IMR-90 (cell line): ENCODE data around the gene KIF22. TPM values are rescaled to one million over a fixed set of nuclear protein-coding genes. Genes with fewer than 3 reads are reported as not detected.

Experiments used
- ATAC-seq: fragments of 200-7000 bp; cut with Tn5 transposase; 2 replicates; pipeline ENCODE4 v1.9.1; 2020; ENCODE audit warnings: low read depth, mild to moderate bottlenecking, moderate library complexity
- BruUV-seq: library from RNA; stranded (reverse); fragments of 400-500 nt; replicated peaks from 2 replicates; lab custom pipeline; 2021; lab: Mats Ljungman, UMichigan
- CTCF ChIA-PET: fragments of 300-600 bp; formaldehyde crosslinking; extraction: SDS; loops from one replicate; lab custom pipeline; 2021; ENCODE audit warnings: antibody characterized with exemption; lab: Yijun Ruan, JAX
- POLR2A ChIA-PET: fragments of 300-600 bp; sonication (Branson Sonifier 250); formaldehyde crosslinking; loops from one replicate; lab custom pipeline; 2022; ENCODE audit warnings: antibody characterized with exemption; ENCODE audit not compliant: unreplicated experiment; lab: Charles Lee
- DNase-seq: peaks from one replicate; pipeline ENCODE4 v3.0.0; 2013
- H2AFZ ChIP-seq: replicated peaks from 2 replicates; pipeline ENCODE3; 2013; ENCODE audit warnings: low read length, mild to moderate bottlenecking; ENCODE audit not compliant: poor library complexity
- H2AK5ac ChIP-seq: 2 replicates; pipeline ENCODE4 v1.6.1; 2013; ENCODE audit warnings: low read depth, low read length, inconsistent platforms
- H2AK9ac ChIP-seq: replicated peaks from 2 replicates; pipeline ENCODE3; 2013; ENCODE audit warnings: mild to moderate bottlenecking, low read depth, low read length, moderate library complexity; ENCODE audit not compliant: poor library complexity
- H2BK120ac ChIP-seq: 2 replicates; pipeline ENCODE4 v1.6.1; 2013; ENCODE audit warnings: low read depth, low read length, inconsistent platforms
- H2BK15ac ChIP-seq: 3 replicates; pipeline ENCODE4 v1.6.1; 2013; ENCODE audit warnings: low read depth, low read length, inconsistent platforms
- H2BK20ac ChIP-seq: 2 replicates; pipeline ENCODE4 v1.6.1; 2013; ENCODE audit warnings: low read depth, mild to moderate bottlenecking, inconsistent platforms, low read length, moderate library complexity
- H2BK5ac ChIP-seq: 2 replicates; pipeline ENCODE4 v1.6.1; 2013; ENCODE audit warnings: mild to moderate bottlenecking, low read depth, low read length, inconsistent platforms; ENCODE audit not compliant: poor library complexity, severe bottlenecking
- H3K14ac ChIP-seq: replicated peaks from 2 replicates; pipeline ENCODE4 v1.6.1; 2013; ENCODE audit warnings: low read depth, low read length, inconsistent platforms
- H3K18ac ChIP-seq: 2 replicates; pipeline ENCODE4 v1.6.1; 2013; ENCODE audit warnings: low read depth, low read length, control low read depth
- H3K23ac ChIP-seq: 2 replicates; pipeline ENCODE4 v1.6.1; 2013; ENCODE audit warnings: low read depth, low read length, inconsistent platforms
- H3K27ac ChIP-seq: 2 replicates; pipeline ENCODE4 v1.5.1; 2013; ENCODE audit warnings: mild to moderate bottlenecking, control low read depth, low read length; ENCODE audit not compliant: insufficient read depth
- H3K27me3 ChIP-seq: 2 replicates; pipeline ENCODE4 v1.6.1; 2013; ENCODE audit warnings: low read length; ENCODE audit not compliant: control insufficient read depth, insufficient read depth
- H3K36me3 ChIP-seq: 2 replicates; pipeline ENCODE4 v1.6.1; 2013; ENCODE audit warnings: low read length, mixed read lengths; ENCODE audit not compliant: control insufficient read depth, insufficient read depth
- H3K4ac ChIP-seq: 2 replicates; pipeline ENCODE4 v1.6.1; 2013; ENCODE audit warnings: low read depth, low read length, inconsistent platforms
- H3K4me1 ChIP-seq: 2 replicates; pipeline ENCODE4 v1.6.1; 2013; ENCODE audit warnings: low read length, mixed read lengths; ENCODE audit not compliant: control insufficient read depth, insufficient read depth
- H3K4me2 ChIP-seq: 2 replicates; pipeline ENCODE4 v1.6.1; 2013; ENCODE audit warnings: low read depth, mild to moderate bottlenecking, control low read depth, low read length, moderate library complexity
- H3K4me3 ChIP-seq: 2 replicates; pipeline ENCODE4 v1.5.1; 2013; ENCODE audit warnings: low read depth, mild to moderate bottlenecking, control low read depth, low read length, moderate library complexity; ENCODE audit not compliant: insufficient read depth
- H3K56ac ChIP-seq: 2 replicates; pipeline ENCODE4 v1.6.1; 2013; ENCODE audit warnings: low read length, inconsistent platforms; ENCODE audit not compliant: insufficient read depth; ENCODE audit errors: extremely low read depth
- H3K79me1 ChIP-seq, 2 experiments: 2 replicates each; pipeline ENCODE4 v1.6.1; 2013; ENCODE audit warnings: low read length in 2 of 2, inconsistent platforms in 1 of 2, low read depth in 1 of 2
- H3K9ac ChIP-seq: 2 replicates; pipeline ENCODE4 v1.6.1; 2013; ENCODE audit warnings: low read depth, low read length, control low read depth
- H3K9me1 ChIP-seq: 2 replicates; pipeline ENCODE4 v1.6.1; 2013; ENCODE audit warnings: low read length, inconsistent platforms; ENCODE audit not compliant: insufficient read depth
- H3K9me3 ChIP-seq: 2 replicates; pipeline ENCODE4 v1.6.1; 2013; ENCODE audit warnings: low read length; ENCODE audit not compliant: control insufficient read depth, insufficient read depth
- H4K20me1 ChIP-seq: 2 replicates; pipeline ENCODE4 v1.6.1; 2013; ENCODE audit warnings: low read length, inconsistent platforms; ENCODE audit not compliant: insufficient read depth
- H4K5ac ChIP-seq: 2 replicates; pipeline ENCODE4 v1.6.1; 2013; ENCODE audit warnings: mild to moderate bottlenecking, low read depth, low read length, control low read depth
- H4K8ac ChIP-seq, 2 experiments: 2 replicates each; pipeline ENCODE4 v1.6.1; 2013; ENCODE audit warnings: low read depth in 2 of 2, low read length in 2 of 2, control low read depth in 1 of 2, inconsistent platforms in 1 of 2
- H4K91ac ChIP-seq: 2 replicates; pipeline ENCODE4 v1.6.1; 2013; ENCODE audit warnings: low read depth, low read length, inconsistent platforms; ENCODE audit not compliant: insufficient read depth
- BHLHE40 ChIP-seq: fragments of 150-350 bp; IDR thresholded peaks from 2 replicates; pipeline ENCODE4 v1.6.1; 2016; ENCODE audit warnings: mild to moderate bottlenecking, low read depth, low read length
- CEBPB ChIP-seq: IDR thresholded peaks from 2 replicates; pipeline ENCODE4 v1.6.1; 2012; ENCODE audit warnings: low read depth, low read length, improper control_type of control experiment
- CHD1 ChIP-seq: IDR thresholded peaks from 2 replicates; pipeline ENCODE4 v1.6.1; 2012; ENCODE audit warnings: low read depth, low read length, improper control_type of control experiment
- CTCF ChIP-seq: conservative IDR thresholded peaks from 2 replicates; pipeline ENCODE4 v1.5.1; 2012; ENCODE audit warnings: mild to moderate bottlenecking, low read depth, low read length, improper control_type of control experiment
- ELK1 ChIP-seq: fragments of 150-350 bp; IDR thresholded peaks from 2 replicates; pipeline ENCODE4 v1.6.1; 2016; ENCODE audit warnings: low read depth, mild to moderate bottlenecking, low read length, moderate library complexity, borderline replicate concordance
- FOS ChIP-seq: fragments of 150-350 bp; IDR thresholded peaks from 2 replicates; pipeline ENCODE4 v1.6.1; 2016; ENCODE audit warnings: low read depth, low read length
- MAFK ChIP-seq: IDR thresholded peaks from 2 replicates; pipeline ENCODE4 v1.6.1; 2012; ENCODE audit warnings: low read depth, low read length, improper control_type of control experiment
- MAZ ChIP-seq: IDR thresholded peaks from 2 replicates; pipeline ENCODE4 v1.6.1; 2012; ENCODE audit warnings: low read depth, mild to moderate bottlenecking, low read length, improper control_type of control experiment, moderate library complexity, borderline replicate concordance
- MXI1 ChIP-seq: IDR thresholded peaks from 2 replicates; pipeline ENCODE4 v1.6.1; 2012; ENCODE audit warnings: low read depth, mild to moderate bottlenecking, low read length, moderate library complexity, borderline replicate concordance
- NFE2L2 ChIP-seq: fragments of 150-350 bp; IDR thresholded peaks from 2 replicates; pipeline ENCODE4 v1.6.1; 2016; ENCODE audit warnings: low read depth, mild to moderate bottlenecking, low read length
- POLR2A ChIP-seq: IDR thresholded peaks from 2 replicates; pipeline ENCODE4 v1.6.1; 2012; ENCODE audit warnings: mild to moderate bottlenecking, low read depth, low read length
- RAD21 ChIP-seq: IDR thresholded peaks from 2 replicates; pipeline ENCODE4 v1.6.1; 2012; ENCODE audit warnings: low read length, improper control_type of control experiment
- RCOR1 ChIP-seq: IDR thresholded peaks from 2 replicates; pipeline ENCODE4 v1.6.1; 2012; ENCODE audit warnings: mild to moderate bottlenecking, low read length, improper control_type of control experiment; ENCODE audit not compliant: insufficient replicate concordance
- RFX5 ChIP-seq: IDR thresholded peaks from 2 replicates; pipeline ENCODE4 v1.8.0; 2012; ENCODE audit warnings: low read depth, mild to moderate bottlenecking, low read length, moderate library complexity
- SMC3 ChIP-seq: fragments of 150-350 bp; IDR thresholded peaks from 2 replicates; pipeline ENCODE4 v1.6.1; 2016; ENCODE audit warnings: low read depth, mild to moderate bottlenecking, antibody characterized with exemption, low read length, moderate library complexity
- WGBS, 2 experiments: methylation state at CpG; one replicate each; pipeline versions ENCODE4 v1.1.5 to v1.1.7; 2013; ENCODE audit warnings: missing lambda C conversion rate in 2 of 2; ENCODE audit not compliant: insufficient read length in 1 of 2; ENCODE audit errors: extremely low coverage in 2 of 2; 5-methylcytosine and 5-hydroxymethylcytosine counted together
- dilution Hi-C: fragments of 300-500 bp; cut with HindIII; formaldehyde crosslinking; loops from one replicate; pipeline ENCODE4 v1.14.3; 2018; ENCODE audit warnings: low sequenced_read_pairs; ENCODE audit not compliant: unreplicated experiment
- in situ Hi-C: fragments of 300-500 bp; cut with MboI; formaldehyde crosslinking; loops from 3 replicates; pipeline ENCODE4 v1.14.3; 2019; ENCODE audit warnings: low sequenced_read_pairs, inconsistent platforms, mixed read lengths
- intact Hi-C: fragments of 100-400 bp; cut with micrococcal nuclease; formaldehyde crosslinking; loops from 2 replicates; pipeline ENCODE4 v1.10.0; 2022
- polyA plus RNA-seq, 3 experiments: library from polyadenylated mRNA; depleted of rRNA; stranded (reverse); fragments of >200 nt; gene quantifications; 2 replicates each; pipeline ENCODE4 v1.2.3, GENCODE V29; 2012; ENCODE audit warnings: low replicate concordance in 1 of 3
- total RNA-seq: library from RNA; depleted of rRNA; stranded (reverse); fragments of >200 nt; gene quantifications from 2 replicates; pipeline ENCODE4 v1.2.3, GENCODE V29; 2012
- TF ChIP-seq, protein P1 (sequence below): fragments of 150-350 bp; IDR thresholded peaks from 2 replicates; pipeline ENCODE4 v1.6.1; 2017; ENCODE audit warnings: mild to moderate bottlenecking, antibody characterized with exemption, low read length, low read depth

The KIF22 gene
- total and polyA plus RNA-seq, 2 of the 4 experiments (the other 2 are of a cell fraction): 43.0 to 65.1 TPM

- Histone ChIP-seq H3K56ac (no peak overlapping the region), H2AFZ (no peak overlapping the region), H3K14ac (no peak overlapping the region), H3K18ac (no peak overlapping the region), H3K4ac (no peak overlapping the region), H2AK9ac (no peak overlapping the region), H4K91ac (no peak overlapping the region), H3K9me1 (peaks cover 5% of the 10 kb centered on the region; the same call in 1 of the 2 replicates), H4K8ac (no peak overlapping the region), H2AK5ac (no peak overlapping the region), H4K5ac (no peak overlapping the region), H3K4me1 (no peaks in the 10 kb centered on the region; the same call in none of the 2 replicates), H3K4me3 (no peak overlapping the region), H3K23ac (no peak overlapping the region), H4K20me1 (peaks cover 1% of the 10 kb centered on the region; the same call in 1 of the 2 replicates), H3K4me2 (no peak overlapping the region), H2BK20ac (no peak overlapping the region), H2BK15ac (no peak overlapping the region), H2BK120ac (no peak overlapping the region), H3K9me3 (no peaks in the 10 kb centered on the region), H2BK5ac (no peak overlapping the region), H3K27me3 (no peaks in the 10 kb centered on the region), H3K79me1 (peaks cover 16 to 60% of the 10 kb centered on the region in 2 experiments; a peak in 3 of 4 replicates), H3K36me3 (peaks cover 73% of the 10 kb centered on the region), H3K9ac (no peak overlapping the region), H3K27ac (no peak overlapping the region)
- ChIA-PET CTCF (interaction anchor here (0.6 kb wide), 1 partner anchor 79 kb away, joined by 8 read pairs; no protein-coding TSS in a partner anchor), POLR2A (no interaction called here)
- in situ Hi-C loops (no loop called here), intact Hi-C loops (no loop called here), dilution Hi-C loops (no loop called here)
- no TSS peak for BruUV-seq
- no peak for ATAC-seq
- WGBS, 2 experiments: 100% methylated on average over 1 of the region's 7 CpGs; no CpG with 5 or more reads in 1 of the 2 experiments
- TF ChIP-seq MAFK (no peak), ELK1 (no peak), RCOR1 (no peak), MXI1 (no peak), POLR2A (no peak), RAD21 (no peak), SMC3 (no peak), CTCF (no peak), CEBPB (no peak), BHLHE40 (no peak), CHD1 (no peak), MAZ (no peak), NFE2L2 (no peak), RFX5 (no peak), FOS (no peak)
- TF ChIP-seq, protein P1, sequence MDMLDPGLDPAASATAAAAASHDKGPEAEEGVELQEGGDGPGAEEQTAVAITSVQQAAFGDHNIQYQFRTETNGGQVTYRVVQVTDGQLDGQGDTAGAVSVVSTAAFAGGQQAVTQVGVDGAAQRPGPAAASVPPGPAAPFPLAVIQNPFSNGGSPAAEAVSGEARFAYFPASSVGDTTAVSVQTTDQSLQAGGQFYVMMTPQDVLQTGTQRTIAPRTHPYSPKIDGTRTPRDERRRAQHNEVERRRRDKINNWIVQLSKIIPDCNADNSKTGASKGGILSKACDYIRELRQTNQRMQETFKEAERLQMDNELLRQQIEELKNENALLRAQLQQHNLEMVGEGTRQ: no peak
- DNase-seq: no peak
These were observed 45.4 kb downstream of the KIF22 start for GRCh38 chr16:29835926-29836325.
